Ishikawa (cell line): Measurements from ENCODE around the gene HOGA1.
A peak's percentile ranks its signal among the peaks of the same experiment; 100 is the strongest.

ENCODE experiments used
- CEBPB ChIP-seq: IDR thresholded peaks from 2 replicates; pipeline ENCODE4 v1.6.1; 2012
- CREB1 ChIP-seq: IDR thresholded peaks from 2 replicates; pipeline ENCODE4 v1.6.1; 2012; ENCODE audit warnings: low read depth
- EGR1 ChIP-seq: IDR thresholded peaks from 2 replicates; pipeline ENCODE4 v1.6.1; 2012
- EP300 ChIP-seq: IDR thresholded peaks from 2 replicates; pipeline ENCODE4 v1.6.1; 2012; ENCODE audit warnings: borderline replicate concordance
- FOXM1 ChIP-seq: IDR thresholded peaks from 2 replicates; pipeline ENCODE4 v1.6.1; 2012; ENCODE audit warnings: low read depth, borderline replicate concordance
- NFIC ChIP-seq: IDR thresholded peaks from 2 replicates; pipeline ENCODE4 v1.6.1; 2012
- RAD21 ChIP-seq: IDR thresholded peaks from 2 replicates; pipeline ENCODE4 v1.6.1; 2012; ENCODE audit warnings: low read depth
- TAF1 ChIP-seq: IDR thresholded peaks from 2 replicates; pipeline ENCODE4 v1.6.1; 2012; ENCODE audit warnings: low read depth, mild to moderate bottlenecking
- TCF12 ChIP-seq: IDR thresholded peaks from 2 replicates; pipeline ENCODE4 v1.6.1; 2012; ENCODE audit warnings: low read depth
- TEAD4 ChIP-seq: IDR thresholded peaks from 2 replicates; pipeline ENCODE4 v1.6.1; 2012
- YY1 ChIP-seq: IDR thresholded peaks from 2 replicates; pipeline ENCODE4 v1.6.1; 2012; ENCODE audit warnings: low read depth
- ZBTB7A ChIP-seq: IDR thresholded peaks from 2 replicates; pipeline ENCODE4 v1.6.1; 2012; ENCODE audit warnings: low read depth
- TF ChIP-seq, protein P1 (sequence below): IDR thresholded peaks from 2 replicates; pipeline ENCODE4 v1.6.1; 2012; ENCODE audit warnings: low read depth, mild to moderate bottlenecking
- TF ChIP-seq, protein P2 (sequence below): IDR thresholded peaks from 2 replicates; pipeline ENCODE4 v1.6.1; 2012
- TF ChIP-seq, protein P3 (sequence below): IDR thresholded peaks from 2 replicates; pipeline ENCODE4 v1.6.1; 2012

Gene HOGA1

DNA sequence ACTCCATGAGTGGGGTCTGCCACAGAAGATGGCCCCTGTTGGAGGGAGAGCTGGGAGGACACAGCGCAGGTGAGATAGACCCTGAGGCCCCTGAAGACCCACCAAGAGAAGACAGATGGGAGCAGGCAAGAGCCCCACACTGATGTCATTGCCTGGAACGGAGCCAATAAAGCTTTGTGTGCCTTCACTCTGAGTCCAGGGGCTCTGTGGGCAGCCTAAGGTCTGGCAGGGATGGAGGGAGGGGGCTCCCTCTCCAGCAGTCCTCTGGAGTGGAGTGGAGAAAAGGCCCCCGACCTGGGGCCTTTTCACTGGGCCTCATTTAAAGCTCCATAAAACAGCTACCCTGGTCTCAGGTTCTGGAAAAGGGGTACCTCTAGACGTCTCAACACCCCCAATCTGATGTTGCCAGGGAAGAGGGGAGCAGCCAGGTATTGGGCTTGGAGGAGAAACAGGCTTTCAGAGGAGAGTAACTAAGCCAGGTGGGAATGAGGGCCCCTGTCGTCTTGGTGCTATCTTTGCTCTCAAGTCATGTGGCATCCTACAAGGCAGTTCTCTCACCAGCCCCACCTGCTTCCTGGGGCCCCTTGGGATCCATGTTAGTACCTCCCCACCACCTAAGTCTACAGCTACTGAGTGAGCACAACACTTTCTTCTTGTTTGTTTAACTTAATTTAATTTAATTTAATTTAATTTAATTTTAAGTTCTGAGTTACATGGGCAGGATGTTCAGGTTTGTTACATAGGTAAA lies 6.7 kb downstream of the HOGA1 start:
- TF ChIP-seq ZBTB7A = no peak
- TF ChIP-seq NFIC = peak; percentile 41; the same call in 1 of the 2 replicates

DNA sequence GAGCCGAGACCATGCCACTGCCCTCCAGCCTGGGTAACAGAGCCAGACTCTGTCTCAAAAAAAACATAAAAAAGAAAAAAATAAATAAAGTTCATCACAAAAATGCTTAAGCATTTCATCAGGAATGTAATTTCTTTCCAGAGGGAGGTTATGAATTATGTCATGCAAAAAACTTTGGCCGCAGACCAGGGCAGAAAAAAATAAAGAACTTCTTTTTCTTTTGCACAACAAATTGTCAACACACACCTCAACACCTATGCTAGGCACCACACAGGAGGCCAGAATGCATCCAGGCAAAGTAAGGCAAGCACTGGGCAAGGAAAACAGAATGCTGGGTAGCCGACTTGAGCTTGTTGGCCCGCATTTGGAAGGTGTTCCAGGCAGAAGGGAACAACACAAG lies 9.2 kb downstream of the HOGA1 start:
- TF ChIP-seq TAF1 (no peak), CEBPB (no peak), ZBTB7A (no peak), EGR1 (no peak), TCF12 (no peak), CREB1 (no peak), TEAD4 (no peak), EP300 (no peak), FOXM1 (no peak), RAD21 (no peak), NFIC (no peak), YY1 (no peak)
- TF ChIP-seq, protein P1, sequence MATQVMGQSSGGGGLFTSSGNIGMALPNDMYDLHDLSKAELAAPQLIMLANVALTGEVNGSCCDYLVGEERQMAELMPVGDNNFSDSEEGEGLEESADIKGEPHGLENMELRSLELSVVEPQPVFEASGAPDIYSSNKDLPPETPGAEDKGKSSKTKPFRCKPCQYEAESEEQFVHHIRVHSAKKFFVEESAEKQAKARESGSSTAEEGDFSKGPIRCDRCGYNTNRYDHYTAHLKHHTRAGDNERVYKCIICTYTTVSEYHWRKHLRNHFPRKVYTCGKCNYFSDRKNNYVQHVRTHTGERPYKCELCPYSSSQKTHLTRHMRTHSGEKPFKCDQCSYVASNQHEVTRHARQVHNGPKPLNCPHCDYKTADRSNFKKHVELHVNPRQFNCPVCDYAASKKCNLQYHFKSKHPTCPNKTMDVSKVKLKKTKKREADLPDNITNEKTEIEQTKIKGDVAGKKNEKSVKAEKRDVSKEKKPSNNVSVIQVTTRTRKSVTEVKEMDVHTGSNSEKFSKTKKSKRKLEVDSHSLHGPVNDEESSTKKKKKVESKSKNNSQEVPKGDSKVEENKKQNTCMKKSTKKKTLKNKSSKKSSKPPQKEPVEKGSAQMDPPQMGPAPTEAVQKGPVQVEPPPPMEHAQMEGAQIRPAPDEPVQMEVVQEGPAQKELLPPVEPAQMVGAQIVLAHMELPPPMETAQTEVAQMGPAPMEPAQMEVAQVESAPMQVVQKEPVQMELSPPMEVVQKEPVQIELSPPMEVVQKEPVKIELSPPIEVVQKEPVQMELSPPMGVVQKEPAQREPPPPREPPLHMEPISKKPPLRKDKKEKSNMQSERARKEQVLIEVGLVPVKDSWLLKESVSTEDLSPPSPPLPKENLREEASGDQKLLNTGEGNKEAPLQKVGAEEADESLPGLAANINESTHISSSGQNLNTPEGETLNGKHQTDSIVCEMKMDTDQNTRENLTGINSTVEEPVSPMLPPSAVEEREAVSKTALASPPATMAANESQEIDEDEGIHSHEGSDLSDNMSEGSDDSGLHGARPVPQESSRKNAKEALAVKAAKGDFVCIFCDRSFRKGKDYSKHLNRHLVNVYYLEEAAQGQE = no peak
- TF ChIP-seq, protein P2, sequence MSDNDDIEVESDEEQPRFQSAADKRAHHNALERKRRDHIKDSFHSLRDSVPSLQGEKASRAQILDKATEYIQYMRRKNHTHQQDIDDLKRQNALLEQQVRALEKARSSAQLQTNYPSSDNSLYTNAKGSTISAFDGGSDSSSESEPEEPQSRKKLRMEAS = no peak
- TF ChIP-seq, protein P3, sequence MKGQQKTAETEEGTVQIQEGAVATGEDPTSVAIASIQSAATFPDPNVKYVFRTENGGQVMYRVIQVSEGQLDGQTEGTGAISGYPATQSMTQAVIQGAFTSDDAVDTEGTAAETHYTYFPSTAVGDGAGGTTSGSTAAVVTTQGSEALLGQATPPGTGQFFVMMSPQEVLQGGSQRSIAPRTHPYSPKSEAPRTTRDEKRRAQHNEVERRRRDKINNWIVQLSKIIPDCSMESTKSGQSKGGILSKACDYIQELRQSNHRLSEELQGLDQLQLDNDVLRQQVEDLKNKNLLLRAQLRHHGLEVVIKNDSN = no peak

DNA sequence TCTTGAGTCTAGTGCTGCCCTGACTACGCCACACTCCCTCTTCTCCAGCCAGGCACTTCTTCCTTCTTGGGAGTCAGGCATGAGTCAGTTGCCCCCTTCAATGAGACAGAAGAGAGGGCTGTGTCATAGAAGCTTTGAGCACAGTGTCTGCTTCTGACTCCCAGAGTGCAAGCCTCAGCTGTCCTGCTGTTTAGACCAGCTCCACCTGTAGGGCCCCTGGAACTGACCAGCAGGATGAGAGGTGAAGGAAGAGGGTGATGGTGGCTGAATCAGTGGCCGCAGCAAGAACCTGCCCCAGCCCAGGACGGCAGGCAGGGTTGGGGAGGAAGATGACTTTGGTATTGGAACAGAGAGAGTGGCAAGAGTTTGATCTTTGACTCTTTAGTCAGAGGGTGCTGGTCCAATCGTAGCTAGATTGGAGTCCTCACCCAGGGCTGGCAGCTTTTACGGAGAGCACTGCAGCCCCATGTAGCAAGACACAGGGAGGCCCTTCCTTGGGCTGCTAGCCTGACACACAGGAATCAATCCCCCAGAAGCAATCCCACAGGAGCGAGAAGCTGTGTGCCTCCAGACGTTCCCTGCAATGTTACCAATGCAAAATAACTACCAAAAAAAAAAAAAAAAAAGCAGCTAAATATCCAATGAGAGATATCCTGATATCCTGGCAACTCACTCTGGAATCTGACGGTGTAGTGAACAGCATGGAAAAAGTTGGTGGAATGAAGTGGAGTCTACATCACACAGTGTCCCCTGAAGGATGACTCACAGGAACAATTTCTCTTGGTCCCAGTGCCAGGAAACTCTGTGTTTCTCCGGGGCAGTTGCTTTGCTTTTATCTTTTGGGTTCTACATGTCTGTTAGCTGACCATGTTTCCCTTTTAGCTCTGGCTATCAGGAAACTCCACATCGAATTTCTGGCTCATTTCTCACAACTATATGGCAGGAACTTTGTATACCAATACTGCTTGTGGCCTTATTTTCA lies 12.2 kb downstream of the HOGA1 start:
- TF ChIP-seq CREB1 (no peak), TEAD4 (0 out of 2 replicates have a peak, but pooled peaks have one; percentile 25), CEBPB (no peak), FOXM1 (no peak), NFIC (no peak), RAD21 (no peak), ZBTB7A (no peak), TCF12 (peak; percentile 27; the same call in 1 of the 2 replicates), EGR1 (no peak), EP300 (no peak)
- TF ChIP-seq, protein P3 = no peak

DNA sequence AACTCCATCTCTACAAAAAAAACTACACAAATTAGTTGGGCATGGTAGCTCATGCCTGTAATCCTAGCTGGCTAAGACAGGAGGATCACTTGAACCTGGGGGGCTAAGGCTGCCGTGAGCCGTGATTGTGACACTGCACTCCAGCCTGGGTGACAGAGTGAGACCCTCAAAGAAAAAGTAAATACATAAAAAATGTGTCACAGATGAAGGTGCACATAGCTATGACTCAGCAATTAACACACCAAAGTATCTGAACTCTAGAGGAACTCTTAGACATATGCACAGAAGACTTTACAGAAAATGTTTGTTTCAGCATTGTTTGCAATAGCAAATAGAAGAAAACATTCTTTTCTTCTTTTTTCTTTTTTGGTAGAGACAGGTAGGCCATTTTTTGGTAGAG lies 13.6 kb downstream of the HOGA1 start:
- TF ChIP-seq, protein P1 = no peak
- TF ChIP-seq, protein P3 = no peak

DNA sequence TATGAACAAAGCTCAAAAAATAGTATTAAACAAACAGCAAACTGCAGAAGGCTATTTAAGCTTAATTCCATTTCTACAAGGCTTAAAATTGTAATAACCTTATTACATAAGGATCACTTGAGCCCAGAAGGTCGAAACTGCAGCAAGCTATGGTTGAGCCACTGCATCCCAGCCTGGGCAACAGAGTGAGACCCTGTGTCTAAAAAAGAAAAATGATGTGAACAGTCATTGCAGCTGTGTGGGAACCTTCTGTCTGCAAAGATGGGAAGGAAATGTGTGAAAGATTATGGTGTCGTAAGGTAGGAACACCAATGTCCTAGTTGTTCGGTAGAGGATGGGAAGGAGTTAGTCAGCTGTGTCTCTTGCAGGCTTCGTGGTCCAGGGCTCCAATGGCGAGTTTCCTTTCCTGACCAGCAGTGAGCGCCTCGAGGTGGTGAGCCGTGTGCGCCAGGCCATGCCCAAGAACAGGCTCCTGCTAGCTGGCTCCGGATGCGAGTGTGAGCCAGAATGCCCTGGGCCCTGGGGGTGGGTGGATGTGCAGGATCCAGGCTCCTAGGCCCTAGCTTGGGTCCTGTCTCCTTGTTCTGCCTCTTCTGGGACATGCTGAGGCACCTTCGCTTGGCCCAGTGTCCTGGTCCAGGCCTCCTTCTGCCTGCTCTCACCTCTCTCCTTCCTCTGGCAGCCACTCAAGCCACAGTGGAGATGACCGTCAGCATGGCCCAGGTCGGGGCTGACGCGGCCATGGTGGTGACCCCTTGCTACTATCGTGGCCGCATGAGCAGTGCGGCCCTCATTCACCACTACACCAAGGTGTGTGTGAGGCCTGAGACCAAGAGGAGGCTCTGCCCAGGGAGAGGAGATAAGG lies 14.4 kb downstream of the HOGA1 start:
- TF ChIP-seq EP300 (no peak), RAD21 (no peak), YY1 (no peak), CREB1 (no peak), TCF12 (no peak), TAF1 (no peak), CEBPB (no peak), FOXM1 (no peak), TEAD4 (no peak), ZBTB7A (no peak), NFIC (no peak)
- TF ChIP-seq, protein P2 = no peak
- TF ChIP-seq, protein P1 = no peak
- TF ChIP-seq, protein P3 = no peak
